AG09319 (cell line): Measurements from ENCODE around the gene FLYWCH2.
A peak's percentile ranks its signal among the peaks of the same experiment; 100 is the strongest.
"Not testable (repeated sequence)": the region's sequence is repeated elsewhere in the genome, so short reads cannot be mapped to it uniquely, and the experiment has no call there.

Experiments
- DNase-seq: peaks from one replicate; pipeline ENCODE4 v3.0.0-alpha.2; 2010; ENCODE audit warnings: low read depth; ENCODE audit errors: extremely low read depth
- TF ChIP-seq, protein P1 (sequence below): IDR thresholded peaks from 2 replicates; pipeline ENCODE4 v1.5.1; 2011; ENCODE audit warnings: low read depth, mild to moderate bottlenecking, inconsistent platforms, low read length, moderate library complexity

FLYWCH2 gene

DNA sequence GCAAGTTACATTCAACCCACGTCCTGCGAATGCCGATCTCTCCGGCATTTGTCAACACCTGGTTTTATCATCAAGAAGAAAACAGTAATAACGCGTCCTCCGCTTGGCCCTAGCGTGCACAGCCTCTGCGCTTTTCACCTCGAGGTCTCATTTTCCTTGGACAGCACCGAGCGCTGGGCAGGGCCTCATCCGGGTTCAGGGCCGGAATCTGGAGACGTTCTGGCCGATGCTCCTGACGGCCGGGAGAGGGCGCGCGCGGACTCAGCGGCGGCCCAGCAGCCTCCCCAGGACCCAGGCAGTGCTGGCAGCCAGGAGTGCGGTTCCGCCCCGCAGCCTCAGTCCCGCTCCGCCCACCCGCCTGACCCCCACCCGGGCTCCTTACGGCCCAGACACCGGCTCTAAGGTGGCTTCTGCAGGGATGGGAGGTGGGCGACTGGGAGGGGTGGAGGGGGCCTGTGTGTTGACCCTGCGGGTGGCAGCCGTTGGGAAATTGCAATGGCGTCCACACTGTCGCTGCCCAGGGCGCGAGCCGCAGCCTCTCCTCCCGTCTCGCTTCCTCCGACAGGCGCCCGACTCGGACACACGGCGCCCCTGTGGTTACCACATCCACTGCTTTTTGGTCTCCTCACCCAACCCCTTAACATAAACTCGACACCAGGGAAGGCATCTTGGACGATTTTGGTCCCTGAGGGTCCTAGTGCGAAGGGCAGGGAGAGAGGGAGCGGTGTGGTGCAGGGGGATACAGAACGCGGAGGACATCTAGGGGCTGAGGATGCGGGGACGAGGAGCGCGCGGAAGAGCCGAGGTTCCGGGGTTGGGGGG, 21.3 kb downstream of the FLYWCH2 start:
- peak; percentile 60 for DNase-seq
- TF ChIP-seq, protein P1, sequence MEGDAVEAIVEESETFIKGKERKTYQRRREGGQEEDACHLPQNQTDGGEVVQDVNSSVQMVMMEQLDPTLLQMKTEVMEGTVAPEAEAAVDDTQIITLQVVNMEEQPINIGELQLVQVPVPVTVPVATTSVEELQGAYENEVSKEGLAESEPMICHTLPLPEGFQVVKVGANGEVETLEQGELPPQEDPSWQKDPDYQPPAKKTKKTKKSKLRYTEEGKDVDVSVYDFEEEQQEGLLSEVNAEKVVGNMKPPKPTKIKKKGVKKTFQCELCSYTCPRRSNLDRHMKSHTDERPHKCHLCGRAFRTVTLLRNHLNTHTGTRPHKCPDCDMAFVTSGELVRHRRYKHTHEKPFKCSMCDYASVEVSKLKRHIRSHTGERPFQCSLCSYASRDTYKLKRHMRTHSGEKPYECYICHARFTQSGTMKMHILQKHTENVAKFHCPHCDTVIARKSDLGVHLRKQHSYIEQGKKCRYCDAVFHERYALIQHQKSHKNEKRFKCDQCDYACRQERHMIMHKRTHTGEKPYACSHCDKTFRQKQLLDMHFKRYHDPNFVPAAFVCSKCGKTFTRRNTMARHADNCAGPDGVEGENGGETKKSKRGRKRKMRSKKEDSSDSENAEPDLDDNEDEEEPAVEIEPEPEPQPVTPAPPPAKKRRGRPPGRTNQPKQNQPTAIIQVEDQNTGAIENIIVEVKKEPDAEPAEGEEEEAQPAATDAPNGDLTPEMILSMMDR, result peak; percentile 85

DNA sequence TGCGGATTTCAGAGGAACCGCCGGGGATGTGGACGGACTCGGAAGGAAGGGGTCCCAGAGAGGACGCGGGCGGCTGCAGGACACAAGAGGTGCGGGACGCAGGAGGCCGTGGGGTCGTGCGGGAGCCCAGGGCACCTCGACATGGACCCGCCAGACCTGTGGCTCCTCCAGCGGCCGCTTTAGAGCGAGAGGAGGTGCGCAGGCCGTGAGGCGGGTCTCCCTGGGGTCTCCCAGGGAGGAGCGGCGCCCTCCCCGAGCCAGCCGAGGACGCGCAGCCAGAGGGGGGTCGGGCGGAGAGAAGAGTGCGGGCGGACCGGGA, 21.9 kb downstream of the FLYWCH2 start:
- no peak for DNase-seq
- TF ChIP-seq, protein P1, result no peak

DNA sequence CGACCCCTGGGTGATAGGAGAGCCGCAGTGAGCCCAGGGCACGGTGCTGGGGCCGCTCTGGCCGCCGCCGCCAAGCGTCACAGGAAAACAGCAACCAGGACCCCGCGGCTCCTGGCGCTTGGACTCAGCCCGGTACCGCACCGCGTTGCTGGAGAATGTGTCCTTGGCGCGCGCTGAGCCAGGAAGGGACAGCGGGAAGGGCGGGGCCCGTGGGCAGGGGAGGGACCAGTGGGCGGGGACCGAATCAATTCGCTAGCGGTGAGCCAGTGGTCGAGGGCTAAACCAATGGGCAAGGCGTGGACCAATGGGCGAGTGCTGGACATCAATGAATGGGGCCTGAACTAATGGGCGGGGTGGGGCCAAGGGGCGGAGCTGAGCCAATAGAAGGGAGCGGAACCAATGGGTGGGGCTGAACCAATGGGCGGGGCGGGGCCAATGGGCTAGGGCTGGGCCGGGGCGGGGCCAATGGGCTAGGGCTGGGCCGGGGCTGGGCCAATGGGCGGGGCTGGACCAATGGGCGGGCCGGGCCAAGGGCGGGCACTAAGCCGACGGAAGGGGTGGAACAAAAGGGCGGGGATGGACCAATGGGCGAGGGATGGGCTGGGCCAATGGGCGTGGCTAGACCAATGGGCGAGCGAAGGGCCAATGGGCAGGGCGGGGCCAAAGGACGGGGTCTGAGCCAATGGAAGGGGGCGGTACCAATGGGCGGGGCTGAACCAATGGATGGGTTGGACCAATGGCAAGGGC, 22.4 kb downstream of the FLYWCH2 start:
- DNase-seq, result peak; percentile 99
- TF ChIP-seq, protein P1, result no peak

DNA sequence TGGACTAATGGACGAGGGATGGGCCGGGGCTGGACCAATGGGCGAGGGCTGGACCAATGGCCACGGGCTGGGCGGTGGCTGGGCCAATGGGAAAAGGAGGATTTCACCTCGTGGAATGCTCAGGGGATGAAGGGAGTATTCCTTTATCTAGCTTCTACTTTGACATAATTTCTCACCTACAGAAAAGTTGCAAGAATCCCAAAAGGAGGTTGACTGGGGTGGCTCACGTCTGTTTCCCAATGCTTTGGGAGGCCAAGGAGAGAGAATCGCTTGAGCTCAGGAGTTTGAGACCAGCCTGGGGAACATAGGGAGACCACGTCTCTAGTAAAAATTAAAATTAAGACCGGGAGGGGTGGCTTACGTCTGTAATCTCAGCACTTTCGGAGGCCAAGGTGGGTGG, 23.0 kb downstream of the FLYWCH2 start:
- no peak for DNase-seq
- TF ChIP-seq, protein P1, result no peak

DNA sequence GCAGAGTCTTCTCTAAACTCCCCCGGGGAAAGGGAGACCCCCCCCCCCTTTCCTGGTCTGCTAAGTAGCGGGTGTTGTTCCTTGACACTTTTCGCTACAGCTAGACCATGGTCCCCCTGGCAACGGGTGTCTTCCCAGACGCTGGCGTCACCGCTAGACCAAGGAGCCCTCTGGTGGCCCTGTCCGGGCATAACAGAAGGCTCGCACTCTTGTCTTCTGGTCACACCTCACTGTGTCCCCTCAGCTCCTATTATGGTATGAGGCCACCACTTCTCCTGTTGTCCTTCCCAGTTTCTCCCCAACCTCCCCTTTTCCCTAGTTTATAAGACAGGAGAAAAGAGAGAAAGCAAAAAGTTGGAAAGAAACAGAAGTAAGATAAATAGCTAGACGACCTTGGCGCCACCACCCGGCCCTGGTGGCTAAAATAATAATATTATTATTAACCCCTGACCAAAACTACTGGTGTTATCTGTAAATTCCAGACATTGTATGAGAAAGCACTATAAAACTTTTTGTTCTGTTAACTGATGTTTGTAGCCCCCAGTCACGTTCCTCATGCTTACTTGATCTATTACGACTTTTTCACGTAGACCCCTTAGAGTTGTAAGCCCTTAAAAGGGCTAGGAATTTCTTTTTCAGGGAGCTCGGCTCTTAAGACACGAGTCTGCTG, 24.2 kb downstream of the FLYWCH2 start:
- not testable (repeated sequence) for DNase-seq
- TF ChIP-seq, protein P1, result peak; percentile 32

DNA sequence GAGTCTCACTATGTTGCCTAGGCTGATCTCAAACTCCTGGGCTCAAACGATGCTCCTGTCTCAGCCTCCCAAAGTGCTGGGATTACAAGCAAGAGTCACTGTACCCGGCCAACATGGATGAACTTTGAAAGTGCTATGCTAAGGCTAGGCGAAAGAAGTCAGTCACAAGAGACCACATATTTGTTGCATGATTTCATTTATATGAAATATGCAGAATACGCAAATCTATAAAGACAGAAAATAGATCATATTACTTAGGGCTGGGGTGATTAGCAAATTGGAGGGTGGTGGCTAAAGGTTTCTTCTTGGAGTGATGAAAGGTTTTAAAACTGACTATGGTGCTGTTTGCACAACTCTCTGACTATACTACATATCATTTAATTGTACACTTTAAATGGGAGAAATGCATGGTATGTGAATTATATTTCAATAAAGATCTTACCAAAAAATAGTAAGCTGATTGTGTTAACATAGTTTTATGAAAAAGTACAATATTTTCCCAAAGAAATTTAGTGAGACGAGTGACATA, 27.5 kb downstream of the FLYWCH2 start:
- TF ChIP-seq, protein P1, result no peak
- DNase-seq, result no peak
